Keratinocyte (primary cell): ENCODE data around the gene DVL1. TPM values are rescaled to one million over a fixed set of nuclear protein-coding genes. Genes with fewer than 3 reads are reported as not detected.
A peak's percentile ranks its signal among the peaks of the same experiment; 100 is the strongest.

Experiments used
- DNase-seq: peaks from one replicate; pipeline ENCODE4 v3.0.0-alpha.2; 2011; ENCODE audit warnings: low read depth, missing footprints, low spot score
- FAIRE-seq: peaks from 2 replicates; lab custom pipeline; 2011; peaks lifted over from hg19 to GRCh38; lab: Jason Lieb, UNC
- H2AFZ ChIP-seq: 2 replicates; pipeline ENCODE4 v1.6.0; 2012; ENCODE audit warnings: low read length, control low read depth, inconsistent platforms; ENCODE audit not compliant: control insufficient read depth
- H3K27ac ChIP-seq: 2 replicates; pipeline ENCODE4 v1.5.1; 2011; ENCODE audit warnings: low read length; ENCODE audit not compliant: control insufficient read depth, insufficient read depth
- H3K27me3 ChIP-seq: 3 replicates; pipeline ENCODE4 v1.6.0; 2011; ENCODE audit warnings: low read length; ENCODE audit not compliant: control insufficient read depth, insufficient read depth; ENCODE audit errors: extremely low read depth
- H3K36me3 ChIP-seq, 2 experiments: 2 replicates in 1 of 2; 3 replicates in 1 of 2; pipeline ENCODE4 v1.5.1; 2011; ENCODE audit warnings: low read length in 2 of 2, mild to moderate bottlenecking in 1 of 2; ENCODE audit not compliant: control insufficient read depth in 2 of 2, insufficient read depth in 2 of 2; ENCODE audit errors: extremely low read depth in 1 of 2
- H3K4me1 ChIP-seq: 3 replicates; pipeline ENCODE4 v1.5.1; 2011; ENCODE audit warnings: low read length; ENCODE audit not compliant: control insufficient read depth, insufficient read depth; ENCODE audit errors: extremely low read depth
- H3K4me2 ChIP-seq: 3 replicates; pipeline ENCODE4 v1.6.0; 2011; ENCODE audit warnings: low read depth, low read length; ENCODE audit not compliant: control insufficient read depth, insufficient read depth; ENCODE audit errors: extremely low read depth
- H3K4me3 ChIP-seq, 3 experiments: fragments of 200-600 bp in 1 of 3; sonication (generic) in 1 of 3; 2 replicates in 2 of 3; 3 replicates in 1 of 3; pipeline ENCODE4 v1.5.1; 2011 to 2016; ENCODE audit warnings: low read length in 3 of 3, mild to moderate bottlenecking in 3 of 3, control low read depth in 2 of 3, inconsistent platforms in 1 of 3, low read depth in 1 of 3, mixed read lengths in 1 of 3, mixed run types in 1 of 3, moderate library complexity in 1 of 3; ENCODE audit not compliant: control insufficient read depth in 2 of 3, insufficient read depth in 2 of 3; ENCODE audit errors: extremely low read depth in 1 of 3
- H3K79me2 ChIP-seq: 2 replicates; pipeline ENCODE4 v1.6.0; 2012; ENCODE audit warnings: low read length; ENCODE audit not compliant: control insufficient read depth, insufficient read depth
- H3K9ac ChIP-seq: 3 replicates; pipeline ENCODE4 v1.6.0; 2011; ENCODE audit warnings: low read length; ENCODE audit not compliant: control insufficient read depth, insufficient read depth; ENCODE audit errors: extremely low read depth
- H3K9me1 ChIP-seq: 3 replicates; pipeline ENCODE4 v1.6.0; 2011; ENCODE audit warnings: low read length; ENCODE audit not compliant: control insufficient read depth, insufficient read depth; ENCODE audit errors: extremely low read depth
- H3K9me3 ChIP-seq: 2 replicates; pipeline ENCODE4 v1.5.1; 2012; ENCODE audit warnings: low read depth, low read length; ENCODE audit not compliant: control insufficient read depth
- H4K20me1 ChIP-seq: 3 replicates; pipeline ENCODE4 v1.6.0; 2011; ENCODE audit warnings: low read length; ENCODE audit not compliant: control insufficient read depth, insufficient read depth; ENCODE audit errors: extremely low read depth
- CTCF ChIP-seq, 3 experiments: IDR thresholded peaks in 1 of 3; conservative IDR thresholded peaks in 1 of 3; optimal IDR thresholded peaks in 1 of 3; 2 replicates in 2 of 3; 3 replicates in 1 of 3; pipeline versions ENCODE3 to v1.5.1; 2011; ENCODE audit warnings: low read length in 3 of 3, mild to moderate bottlenecking in 3 of 3, moderate library complexity in 2 of 3, control low read depth in 1 of 3, inconsistent platforms in 1 of 3; ENCODE audit not compliant: insufficient read depth in 2 of 3; ENCODE audit errors: extremely low read depth in 1 of 3
- EZH2 ChIP-seq: IDR thresholded peaks from one replicate; pipeline ENCODE4 v1.6.1; 2012; ENCODE audit warnings: inconsistent platforms, mild to moderate bottlenecking, low read length, moderate library complexity
- dilution Hi-C: fragments of 300-500 bp; cut with MboI; formaldehyde crosslinking; loops from one replicate; pipeline ENCODE4 v1.7.0; 2020; ENCODE audit warnings: low sequenced_read_pairs; ENCODE audit not compliant: extremely low pct_ligation_motif_present
- polyA plus RNA-seq, 5 experiments: library from polyadenylated mRNA; depleted of rRNA in 3 of 5; stranded (reverse) in 3 of 5; stranded (forward) in 1 of 5; unstranded in 1 of 5; fragments of >200 nt; gene quantifications; 1 replicate in 1 of 5; 2 replicates in 3 of 5; 3 replicates in 1 of 5; pipeline versions ENCODE4 v1.2.1 to v1.2.3, GENCODE V29; 2011 to 2012; ENCODE audit warnings: missing spikeins in 2 of 5, low read depth in 1 of 5, low replicate concordance in 1 of 5

The DVL1 gene
- polyA plus RNA-seq, 1 donor (not counting 4 experiments of a cell fraction or from before 2014, with no cell fraction given) = 31.6 TPM

DNA sequence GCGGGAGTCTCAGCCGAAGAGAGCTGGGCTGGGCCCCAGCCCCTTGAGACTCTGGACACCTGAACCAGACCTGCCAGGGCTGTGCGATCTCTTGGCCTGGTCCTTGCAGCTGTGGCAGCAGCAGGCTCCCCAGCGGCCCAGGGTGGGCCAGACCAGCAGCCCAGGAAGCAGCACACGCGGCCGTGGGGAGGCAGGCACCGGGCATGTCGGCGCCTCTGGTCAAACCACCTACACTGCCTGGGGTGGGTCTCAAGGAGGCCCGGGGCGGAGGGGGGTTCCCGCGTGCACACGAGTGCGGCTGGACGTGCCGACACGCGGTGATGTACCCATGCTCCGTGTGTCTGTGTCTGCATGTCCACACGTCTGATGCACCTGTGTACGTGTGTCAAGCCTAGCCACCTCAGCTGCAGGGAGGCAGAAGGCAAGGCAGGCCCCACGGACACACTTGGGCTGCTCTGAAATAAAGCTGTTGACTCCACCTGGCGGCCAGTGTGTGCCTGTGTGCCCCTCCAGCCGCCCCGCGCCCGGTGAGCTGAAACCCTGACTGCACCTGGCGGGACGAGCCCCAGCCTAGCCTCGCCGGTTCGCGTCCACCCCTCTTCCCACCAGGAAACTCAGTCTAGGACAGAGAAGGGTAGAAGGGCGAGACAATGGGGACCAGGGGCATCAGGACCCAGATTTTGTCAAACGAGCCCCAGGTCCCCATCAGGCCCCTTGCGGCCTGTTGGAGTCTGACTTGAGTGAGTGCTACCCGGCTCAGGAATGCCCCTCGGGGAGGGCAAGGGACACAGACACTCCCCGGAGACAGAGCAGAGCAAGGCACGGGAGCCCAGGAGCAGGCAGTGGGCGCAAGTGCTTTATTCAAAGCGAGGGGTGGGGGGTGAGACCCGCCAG is 57.4 kb downstream of the DVL1 start:
- H3K4me1 ChIP-seq = peaks cover 9% of the 10 kb centered on the region
- peaks cover 6% of the 10 kb centered on the region for H4K20me1 ChIP-seq
- no peak overlapping the region for H3K4me3 ChIP-seq
- no peaks in the 10 kb centered on the region for H3K36me3 ChIP-seq
- H3K9ac ChIP-seq = no peak overlapping the region
- H3K9me1 ChIP-seq = no peaks in the 10 kb centered on the region
- FAIRE-seq (peak; percentile 32), DNase-seq (no peak)
- H3K79me2 ChIP-seq = no peaks in the 10 kb centered on the region
- H3K27ac ChIP-seq = no peak overlapping the region
- TF ChIP-seq EZH2 (no peak), CTCF (optimal IDR thresholded peaks at IDR 0.05 in 1 of 3, IDR thresholded peaks at IDR 0.05 in 1 of 3, conservative IDR thresholded peaks at IDR 0.05 in 1 of 3; ENCODE audit: extremely low read depth in 1 of 3, insufficient read depth in 2 of 3, low read length in 3 of 3) (peak; percentile 76 to 99 (median 83))
- peaks cover 5% of the 10 kb centered on the region for H3K27me3 ChIP-seq
- dilution Hi-C loops = no loop called here
- no peak overlapping the region for H2AFZ ChIP-seq
- no peak overlapping the region for H3K4me2 ChIP-seq
- H3K9me3 ChIP-seq = no peaks in the 10 kb centered on the region

DNA sequence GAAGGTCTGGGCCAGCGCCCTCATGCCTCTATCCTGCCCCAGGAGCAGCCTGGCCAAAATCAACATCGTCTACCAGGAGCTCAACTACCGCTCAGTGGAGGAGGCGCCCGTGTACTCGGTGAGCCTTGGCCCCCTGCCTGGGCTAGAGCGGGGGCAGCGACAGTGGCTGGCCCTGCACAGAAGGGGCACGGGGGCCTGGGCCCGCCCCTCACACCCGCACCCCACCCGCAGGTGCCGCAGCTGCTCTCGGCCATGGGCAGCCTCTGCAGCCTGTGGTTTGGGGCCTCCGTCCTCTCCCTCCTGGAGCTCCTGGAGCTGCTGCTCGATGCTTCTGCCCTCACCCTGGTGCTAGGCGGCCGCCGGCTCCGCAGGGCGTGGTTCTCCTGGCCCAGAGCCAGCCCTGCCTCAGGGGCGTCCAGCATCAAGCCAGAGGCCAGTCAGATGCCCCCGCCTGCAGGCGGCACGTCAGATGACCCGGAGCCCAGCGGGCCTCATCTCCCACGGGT is 58.1 kb downstream of the DVL1 start:
- FAIRE-seq = no peak

More for the DNA sequence above, 58.1 kb downstream of the DVL1 start:
- H4K20me1 ChIP-seq = peaks cover 6% of the 10 kb centered on the region
- DNase-seq = no peak
- no peak overlapping the region for H3K27ac ChIP-seq
- H3K36me3 ChIP-seq = no peaks in the 10 kb centered on the region
- H2AFZ ChIP-seq = no peak overlapping the region
- H3K27me3 ChIP-seq = peaks cover 5% of the 10 kb centered on the region
- no peaks in the 10 kb centered on the region for H3K9me3 ChIP-seq
- no peak overlapping the region for H3K4me2 ChIP-seq
- dilution Hi-C loops = no loop called here
- no peaks in the 10 kb centered on the region for H3K9me1 ChIP-seq
- H3K4me1 ChIP-seq = peaks cover 9% of the 10 kb centered on the region
- no peak overlapping the region for H3K9ac ChIP-seq
- H3K4me3 ChIP-seq = no peak overlapping the region
- TF ChIP-seq CTCF (optimal IDR thresholded peaks at IDR 0.05 in 1 of 3, IDR thresholded peaks at IDR 0.05 in 1 of 3, conservative IDR thresholded peaks at IDR 0.05 in 1 of 3; ENCODE audit: extremely low read depth in 1 of 3, insufficient read depth in 2 of 3, low read length in 3 of 3) (no peak), EZH2 (no peak)
- H3K79me2 ChIP-seq = no peaks in the 10 kb centered on the region
